ENCODE measurements around the gene MRTFB. TPM values are rescaled to one million over a fixed set of nuclear protein-coding genes. Genes with fewer than 3 reads are reported as not detected.

Gene MRTFB
- total RNA-seq, 1 experiment from 2014 or later: 6.5 TPM

- DNase-seq (ENCODE audit: low spot score): peak; percentile 93
Observed at GRCh38 chr16:14285513-14286367, 214.6 kb downstream of the MRTFB start.

GRCh38 chr16:14286368-14287230 is 215.5 kb downstream of the MRTFB start:
- DNase-seq (ENCODE audit: low spot score): peak; percentile 47

GRCh38 chr16:14289692-14290340 is 218.7 kb downstream of the MRTFB start:
- DNase-seq (ENCODE audit: low spot score): peak; percentile 39

GRCh38 chr16:14291286-14291685 is 220.2 kb downstream of the MRTFB start:
- DNase-seq (ENCODE audit: low spot score): no peak

- no peak for DNase-seq (ENCODE audit: low spot score)
Observed at GRCh38 chr16:14292051-14292825, 221.1 kb downstream of the MRTFB start.

- no peak for DNase-seq (ENCODE audit: low spot score)
Observed at GRCh38 chr16:14296663-14297062, 225.5 kb downstream of the MRTFB start.

GRCh38 chr16:14298374-14299122 is 227.4 kb downstream of the MRTFB start:
- no peak for DNase-seq (ENCODE audit: low spot score)

- peak; percentile 78 for DNase-seq (ENCODE audit: low spot score)
Observed at GRCh38 chr16:14300705-14301168, 229.6 kb downstream of the MRTFB start.

GRCh38 chr16:14301169-14302030 is 230.3 kb downstream of the MRTFB start:
- peak; percentile 60 for DNase-seq (ENCODE audit: low spot score)

GRCh38 chr16:14302031-14302398 is 230.9 kb downstream of the MRTFB start:
- peak; percentile 65 for DNase-seq (ENCODE audit: low spot score)

GRCh38 chr16:14302399-14303181 is 231.5 kb downstream of the MRTFB start:
- DNase-seq (ENCODE audit: low spot score): peak; percentile 12

GRCh38 chr16:14303182-14303618 is 232.1 kb downstream of the MRTFB start:
- DNase-seq (ENCODE audit: low spot score): no peak

GRCh38 chr16:14303639-14304394 is 232.7 kb downstream of the MRTFB start:
- DNase-seq (ENCODE audit: low spot score): no peak

- DNase-seq (ENCODE audit: low spot score): no peak
Observed at GRCh38 chr16:14304891-14305460, 233.9 kb downstream of the MRTFB start.

GRCh38 chr16:14306485-14307058 is 235.5 kb downstream of the MRTFB start:
- no peak for DNase-seq (ENCODE audit: low spot score)

- DNase-seq (ENCODE audit: low spot score): no peak
Observed at GRCh38 chr16:14307059-14307526, 236.0 kb downstream of the MRTFB start.

All from HT-29 (cell line).